BLaER1 treated with 17β-estradiol and CSF1 and Interleukin-3, amounts not matched to agents 10 nM and 100 nM (cell line): ENCODE data around the gene KRTAP4-1.
"Not testable (repeated sequence)": the region's sequence is repeated elsewhere in the genome, so short reads cannot be mapped to it uniquely, and the experiment has no call there.

Experiments
- H3K27ac ChIP-seq, 11 experiments: shearing (Covaris generic); formaldehyde crosslinking; 2 replicates each; pipeline ENCODE4 v1.8.1; 2022
- H3K27me3 ChIP-seq, 11 experiments: shearing (Covaris generic); formaldehyde crosslinking; 2 replicates each; pipeline ENCODE4 v1.8.1; 2022
- H3K36me3 ChIP-seq, 11 experiments: shearing (Covaris generic); formaldehyde crosslinking; 2 replicates each; pipeline ENCODE4 v1.8.1; 2022
- H3K4me1 ChIP-seq, 10 experiments: shearing (Covaris generic); formaldehyde crosslinking; 2 replicates each; pipeline ENCODE4 v1.8.1; 2022
- H3K4me2 ChIP-seq, 11 experiments: shearing (Covaris generic); formaldehyde crosslinking; 2 replicates each; pipeline ENCODE4 v1.8.1; 2022
- H3K4me3 ChIP-seq, 10 experiments: shearing (Covaris generic); formaldehyde crosslinking; 2 replicates each; pipeline ENCODE4 v1.8.1; 2022
- H3K9ac ChIP-seq, 11 experiments: shearing (Covaris generic); formaldehyde crosslinking; 2 replicates each; pipeline ENCODE4 v1.8.1; 2022
- H3K9me3 ChIP-seq, 11 experiments: shearing (Covaris generic); formaldehyde crosslinking; replicated peaks in 1 of 11; 2 replicates each; pipeline ENCODE4 v1.8.1; 2022
- H4K20me1 ChIP-seq, 11 experiments: shearing (Covaris generic); formaldehyde crosslinking; 2 replicates each; pipeline ENCODE4 v1.8.1; 2022
- Cebpa-rat ChIP-seq, 11 experiments: shearing (Covaris generic); IDR thresholded peaks; 2 replicates each; pipeline ENCODE4 v1.8.1; 2022

The KRTAP4-1 gene

DNA sequence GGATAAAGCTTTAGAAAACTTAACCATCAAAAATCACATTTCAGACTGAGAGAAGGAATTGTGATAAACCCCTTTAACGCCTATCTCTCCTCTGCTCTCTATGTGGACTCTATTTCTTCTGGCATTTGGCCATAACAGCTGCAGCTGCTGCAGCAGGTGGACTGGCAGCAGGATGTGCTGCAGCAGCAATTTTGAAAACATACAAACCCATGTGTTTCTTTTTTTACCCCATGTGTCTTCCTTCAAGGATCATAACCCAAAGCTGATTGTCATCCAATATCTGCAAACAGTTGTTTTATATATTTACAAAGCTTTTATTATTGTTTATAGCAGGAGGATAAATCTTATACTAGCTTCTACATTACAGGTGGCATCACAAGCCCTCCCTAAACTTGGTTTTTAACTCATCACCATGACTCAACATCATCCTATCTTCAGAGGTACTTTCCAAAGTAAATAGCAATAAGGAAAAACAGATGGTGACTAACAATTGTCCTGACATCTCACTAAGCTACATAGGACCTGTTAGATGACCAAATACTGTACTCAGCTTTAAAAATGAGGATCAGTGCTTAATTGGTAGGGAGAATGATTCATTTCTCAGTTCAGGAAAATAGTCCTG is 27.2 kb upstream of the KRTAP4-1 start:
- Histone ChIP-seq H3K4me2 (peak overlapping the region in 5 of 11 experiments; percentile 30 to 56 (median 48); a peak in 8 of 22 replicates), H3K9ac (no peak overlapping the region), H4K20me1 (no peaks in the 10 kb centered on the region), H3K4me3 (no peak overlapping the region), H3K4me1 (peaks cover 0 to 16% (median 7%) of the 10 kb centered on the region in 10 experiments; a peak in 12 of 20 replicates), H3K27me3 (no peaks in the 10 kb centered on the region), H3K27ac (no peak overlapping the region), H3K36me3 (no peaks in the 10 kb centered on the region), H3K9me3 (no peaks in the 10 kb centered on the region)
- no peak for TF ChIP-seq Cebpa-rat (IDR thresholded peaks at IDR 0.05)

GRCh38 chr17:41199421-41200078 is 14.8 kb upstream of the KRTAP4-1 start:
- Histone ChIP-seq H3K9ac (no peak overlapping the region), H3K4me1 (no peaks in the 10 kb centered on the region), H4K20me1 (no peaks in the 10 kb centered on the region), H3K27me3 (no peaks in the 10 kb centered on the region), H3K9me3 (peaks cover 0 to 6% (median 0%) of the 10 kb centered on the region in 11 experiments; a peak in 2 of 22 replicates), H3K4me3 (no peak overlapping the region), H3K36me3 (no peaks in the 10 kb centered on the region), H3K27ac (no peak overlapping the region), H3K4me2 (no peak overlapping the region)
- TF ChIP-seq Cebpa-rat (IDR thresholded peaks at IDR 0.05): no peak

DNA sequence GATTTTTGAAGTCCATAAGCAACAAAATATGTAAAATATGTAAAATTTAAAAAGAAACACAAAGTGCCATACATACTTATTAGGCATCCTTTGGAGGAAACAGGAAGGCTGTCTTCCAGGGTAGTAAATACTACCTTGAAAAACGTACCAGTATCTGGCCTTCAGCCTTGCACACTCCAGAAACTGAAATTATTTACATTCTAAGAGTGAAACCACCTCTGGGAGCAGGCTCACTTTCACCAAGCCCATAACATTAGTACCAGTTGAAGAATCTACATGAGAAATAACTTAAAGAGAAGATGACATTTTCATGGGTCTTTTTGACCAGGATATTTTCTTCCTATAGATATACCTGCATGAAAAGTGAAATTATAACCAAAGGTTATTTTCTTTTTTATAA is 11.4 kb upstream of the KRTAP4-1 start:
- Histone ChIP-seq H3K27me3 (no peaks in the 10 kb centered on the region), H3K4me1 (no peaks in the 10 kb centered on the region), H3K4me3 (no peak overlapping the region), H3K9ac (no peak overlapping the region), H3K4me2 (no peak overlapping the region), H3K9me3 (peaks cover 0 to 8% (median 4%) of the 10 kb centered on the region in 11 experiments; a peak in 5 of 22 replicates), H3K27ac (no peak overlapping the region), H4K20me1 (no peaks in the 10 kb centered on the region), H3K36me3 (no peaks in the 10 kb centered on the region)
- TF ChIP-seq Cebpa-rat (IDR thresholded peaks at IDR 0.05): no peak

- no peaks in the 10 kb centered on the region for H3K4me1 ChIP-seq
- TF ChIP-seq Cebpa-rat (IDR thresholded peaks at IDR 0.05): no peak
- no peak overlapping the region for H3K27ac ChIP-seq
- H3K27me3 ChIP-seq: no peaks in the 10 kb centered on the region
- H3K9ac ChIP-seq: no peak overlapping the region
- H3K4me2 ChIP-seq: no peak overlapping the region
- H3K36me3 ChIP-seq: no peaks in the 10 kb centered on the region
- no peaks in the 10 kb centered on the region for H4K20me1 ChIP-seq
- peaks cover 0 to 8% (median 0%) of the 10 kb centered on the region in 11 experiments; a peak in 3 of 22 replicates for H3K9me3 ChIP-seq
- H3K4me3 ChIP-seq: no peak overlapping the region
These were observed 5.6 kb upstream of the KRTAP4-1 start for GRCh38 chr17:41190328-41190727.

GRCh38 chr17:41189837-41190318 is 5.2 kb upstream of the KRTAP4-1 start, which contains the start of gene KRTAP9-1:
Gene KRTAP9-1, plus strand, starts transcription at chr17:41189887. Its CDS starts 0 bp downstream, at chr17:41189887.
- H3K27me3 ChIP-seq, H3K4me3 ChIP-seq, H4K20me1 ChIP-seq, H3K4me1 ChIP-seq, H3K9me3 ChIP-seq, H3K27ac ChIP-seq, H3K4me2 ChIP-seq, H3K9ac ChIP-seq, H3K36me3 ChIP-seq: not testable (repeated sequence)

- H3K4me2 ChIP-seq: no peak overlapping the region
- no peak overlapping the region for H3K4me3 ChIP-seq
- no peak overlapping the region for H3K9ac ChIP-seq
- TF ChIP-seq Cebpa-rat (IDR thresholded peaks at IDR 0.05): no peak
- no peaks in the 10 kb centered on the region for H4K20me1 ChIP-seq
- no peaks in the 10 kb centered on the region for H3K27me3 ChIP-seq
- H3K27ac ChIP-seq: no peak overlapping the region
- no peaks in the 10 kb centered on the region for H3K4me1 ChIP-seq
- H3K9me3 ChIP-seq: no peaks in the 10 kb centered on the region
- no peaks in the 10 kb centered on the region for H3K36me3 ChIP-seq
These were observed 2.2 kb upstream of the KRTAP4-1 start for GRCh38 chr17:41186872-41187271.

GRCh38 chr17:41185001-41185400 is 290 bp upstream of the KRTAP4-1 start:
- TF ChIP-seq Cebpa-rat (IDR thresholded peaks at IDR 0.05): no peak
- no peak overlapping the region for H3K4me2 ChIP-seq

GRCh38 chr17:41178843-41179616 is 5.7 kb downstream of the KRTAP4-1 start:
- Histone ChIP-seq H3K27me3 (no peaks in the 10 kb centered on the region; a peak in 1 of 22 replicates), H3K36me3 (no peaks in the 10 kb centered on the region), H3K9ac (no peak overlapping the region), H3K4me2 (peak overlapping the region in 3 of 11 experiments; percentile 14 to 91 (median 78); a peak in 4 of 22 replicates), H3K4me1 (peaks cover 25 to 40% (median 30%) of the 10 kb centered on the region in 10 experiments), H3K4me3 (no peak overlapping the region), H3K27ac (peak overlapping the region in 3 of 11 experiments; percentile 34 to 60 (median 44); a peak in 5 of 22 replicates), H4K20me1 (no peaks in the 10 kb centered on the region), H3K9me3 (peaks cover 0 to 13% (median 0%) of the 10 kb centered on the region in 11 experiments; a peak in 5 of 22 replicates)
- TF ChIP-seq Cebpa-rat (IDR thresholded peaks at IDR 0.05): no peak

More at GRCh38 chr17:41185001-41185400, 290 bp upstream of the KRTAP4-1 start:
- Histone ChIP-seq H3K4me3 (no peak overlapping the region), H3K4me1 (no peaks in the 10 kb centered on the region), H3K9ac (no peak overlapping the region), H3K27me3 (no peaks in the 10 kb centered on the region), H3K9me3 (no peaks in the 10 kb centered on the region), H3K36me3 (no peaks in the 10 kb centered on the region), H3K27ac (no peak overlapping the region), H4K20me1 (no peaks in the 10 kb centered on the region)

DNA sequence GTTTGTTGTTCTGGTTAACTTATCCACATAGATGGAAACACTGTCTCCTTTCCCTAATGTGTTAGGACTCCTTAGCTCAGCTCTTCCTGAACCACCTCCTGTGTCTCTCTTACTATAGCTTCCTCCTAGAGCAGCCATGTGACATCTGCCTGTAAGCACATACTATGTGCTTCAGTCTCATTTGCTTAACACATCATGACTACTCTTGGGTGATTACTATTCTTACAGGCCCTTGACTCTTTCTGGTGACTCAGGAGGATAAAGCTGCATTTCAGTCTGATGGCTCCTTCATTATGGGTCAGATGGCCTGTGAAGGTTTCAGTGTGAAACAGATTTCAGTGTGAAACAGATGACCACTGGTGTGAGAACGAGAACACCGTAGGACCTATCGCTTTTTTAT is 6.4 kb downstream of the KRTAP4-1 start:
- H3K9me3 ChIP-seq: peaks cover 0 to 13% (median 0%) of the 10 kb centered on the region in 11 experiments; a peak in 5 of 22 replicates
- H4K20me1 ChIP-seq: no peaks in the 10 kb centered on the region
- peak overlapping the region in 2 of 11 experiments; percentile 78 to 91; a peak in 5 of 22 replicates for H3K4me2 ChIP-seq
- H3K36me3 ChIP-seq: no peaks in the 10 kb centered on the region
- no peaks in the 10 kb centered on the region; a peak in 1 of 22 replicates for H3K27me3 ChIP-seq
- H3K9ac ChIP-seq: no peak overlapping the region
- H3K4me3 ChIP-seq: no peak overlapping the region
- TF ChIP-seq Cebpa-rat (IDR thresholded peaks at IDR 0.05): no peak
- H3K4me1 ChIP-seq: peaks cover 25 to 40% (median 30%) of the 10 kb centered on the region in 10 experiments
- H3K27ac ChIP-seq: peak overlapping the region in 3 of 11 experiments; percentile 34 to 60 (median 44); a peak in 5 of 22 replicates
